Measurements from ENCODE around the gene RRAS.

Gene RRAS

DNA sequence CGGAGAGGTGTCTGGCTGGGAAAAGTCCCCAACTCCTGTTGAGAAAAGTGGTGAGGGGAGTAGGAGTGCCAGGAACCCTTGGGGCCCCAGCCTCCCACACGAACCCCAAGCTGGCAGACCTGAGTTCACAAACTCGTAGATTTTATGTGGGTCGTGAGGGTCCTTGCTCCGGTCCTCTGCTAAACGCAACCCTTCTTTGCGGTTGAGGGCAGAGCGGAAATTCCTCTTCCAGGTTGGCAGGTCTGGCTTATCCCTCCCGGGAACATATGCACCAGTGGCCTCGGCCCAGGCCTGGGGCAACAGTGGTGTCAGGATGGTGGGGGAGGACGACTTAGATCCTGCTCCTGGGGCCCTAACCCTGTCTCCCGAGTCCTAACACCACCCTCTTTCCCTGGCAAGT is 23.3 kb upstream of the RRAS start:
- TF ChIP-seq, protein P1, sequence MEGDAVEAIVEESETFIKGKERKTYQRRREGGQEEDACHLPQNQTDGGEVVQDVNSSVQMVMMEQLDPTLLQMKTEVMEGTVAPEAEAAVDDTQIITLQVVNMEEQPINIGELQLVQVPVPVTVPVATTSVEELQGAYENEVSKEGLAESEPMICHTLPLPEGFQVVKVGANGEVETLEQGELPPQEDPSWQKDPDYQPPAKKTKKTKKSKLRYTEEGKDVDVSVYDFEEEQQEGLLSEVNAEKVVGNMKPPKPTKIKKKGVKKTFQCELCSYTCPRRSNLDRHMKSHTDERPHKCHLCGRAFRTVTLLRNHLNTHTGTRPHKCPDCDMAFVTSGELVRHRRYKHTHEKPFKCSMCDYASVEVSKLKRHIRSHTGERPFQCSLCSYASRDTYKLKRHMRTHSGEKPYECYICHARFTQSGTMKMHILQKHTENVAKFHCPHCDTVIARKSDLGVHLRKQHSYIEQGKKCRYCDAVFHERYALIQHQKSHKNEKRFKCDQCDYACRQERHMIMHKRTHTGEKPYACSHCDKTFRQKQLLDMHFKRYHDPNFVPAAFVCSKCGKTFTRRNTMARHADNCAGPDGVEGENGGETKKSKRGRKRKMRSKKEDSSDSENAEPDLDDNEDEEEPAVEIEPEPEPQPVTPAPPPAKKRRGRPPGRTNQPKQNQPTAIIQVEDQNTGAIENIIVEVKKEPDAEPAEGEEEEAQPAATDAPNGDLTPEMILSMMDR (IDR thresholded peaks at IDR 0.05) = no peak

DNA sequence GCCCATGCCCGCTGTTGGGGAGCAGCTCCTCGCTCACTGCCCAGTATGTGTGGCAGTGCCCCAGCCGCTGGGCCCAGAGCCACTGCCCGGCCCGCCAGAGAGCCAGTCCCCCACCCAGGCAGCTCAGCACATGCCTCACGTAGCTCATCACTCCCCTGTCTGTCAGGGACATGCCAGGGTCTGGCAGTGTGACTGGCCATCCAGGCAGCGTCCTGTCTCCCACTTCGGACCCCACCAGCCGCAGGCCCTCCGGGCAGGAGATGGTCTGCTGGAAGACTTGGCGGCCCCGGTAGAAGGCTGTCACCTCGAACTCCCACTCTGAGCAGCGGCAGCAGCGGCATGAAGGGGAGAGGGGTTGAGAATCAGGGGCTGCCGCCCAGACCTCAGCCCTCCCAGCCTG is 22.1 kb upstream of the RRAS start:
- TF ChIP-seq, protein P1 (IDR thresholded peaks at IDR 0.05) = no peak

DNA sequence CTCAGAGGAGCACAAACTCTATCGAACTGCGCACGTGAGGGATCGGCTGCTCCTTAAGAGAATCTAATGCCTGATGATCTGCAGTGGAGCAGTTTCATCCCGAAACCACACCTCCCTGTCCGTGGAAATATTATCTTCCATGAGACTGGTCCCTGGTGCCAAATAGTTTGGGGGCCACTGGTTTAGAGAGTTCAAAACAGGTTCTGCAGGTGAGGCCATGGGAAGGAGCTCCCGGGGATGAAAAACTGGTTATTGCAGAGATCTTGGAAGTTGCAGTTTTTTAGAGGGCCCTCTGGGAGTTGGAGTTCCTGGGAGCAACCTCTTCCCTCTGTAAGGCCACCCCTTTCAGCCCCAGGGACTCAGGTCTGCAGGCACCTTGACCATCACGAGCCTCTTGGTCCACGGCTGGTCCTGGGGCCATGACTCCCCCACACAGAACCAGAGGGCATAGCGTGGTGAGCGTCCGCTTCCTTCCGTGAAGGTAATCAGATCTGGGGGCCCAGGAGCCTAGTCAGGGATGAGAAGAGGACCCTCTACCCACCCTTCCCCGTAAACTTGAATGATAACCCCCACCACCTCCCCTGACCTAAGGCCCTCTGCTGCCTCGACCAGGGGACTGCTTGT is 20.5 kb upstream of the RRAS start:
- TF ChIP-seq, protein P1 (IDR thresholded peaks at IDR 0.05) = no peak

DNA sequence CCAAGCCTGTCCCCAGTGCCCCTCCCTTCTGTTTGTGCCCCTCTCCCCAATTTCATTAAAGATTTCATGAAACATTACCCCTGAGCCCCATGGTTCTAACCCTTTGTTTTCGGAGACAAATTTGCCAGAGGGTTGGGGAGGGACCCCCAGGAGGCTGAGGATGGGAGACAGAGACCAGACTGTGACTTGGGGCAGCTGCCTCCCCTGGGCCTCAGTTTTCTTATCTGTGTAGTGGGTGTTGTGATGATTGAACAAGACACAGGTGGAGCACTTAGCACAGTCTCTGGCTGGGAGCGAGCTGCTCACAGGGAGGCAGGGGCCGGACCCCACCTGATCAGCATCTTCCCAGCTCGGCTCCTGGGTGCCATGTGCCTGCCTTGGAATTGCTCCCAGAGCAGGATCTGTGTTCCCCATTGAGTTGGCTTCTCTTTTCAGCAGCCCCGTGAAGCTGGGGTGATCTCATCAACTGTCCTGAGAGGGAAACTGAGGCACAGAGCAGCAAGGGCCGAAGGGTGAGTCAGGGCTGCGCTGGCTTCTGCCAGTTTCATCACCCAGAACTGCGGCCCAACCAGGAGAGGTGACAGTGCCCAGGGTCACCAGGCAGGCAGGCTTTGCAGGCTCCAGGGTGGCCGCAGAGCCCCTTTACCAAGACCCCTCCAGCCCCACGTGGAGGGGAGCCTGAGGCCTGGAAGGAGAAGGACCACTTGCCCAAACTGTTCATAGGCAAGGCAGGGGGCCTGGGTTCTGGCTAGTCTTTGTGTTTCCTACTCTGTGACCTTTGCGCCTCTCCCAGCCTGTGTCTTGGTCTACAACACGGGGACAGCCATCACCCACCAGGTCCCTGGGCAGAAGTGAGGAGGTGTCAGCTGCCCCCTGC is 18.9 kb upstream of the RRAS start:
- TF ChIP-seq, protein P1 (IDR thresholded peaks at IDR 0.05) = no peak

DNA sequence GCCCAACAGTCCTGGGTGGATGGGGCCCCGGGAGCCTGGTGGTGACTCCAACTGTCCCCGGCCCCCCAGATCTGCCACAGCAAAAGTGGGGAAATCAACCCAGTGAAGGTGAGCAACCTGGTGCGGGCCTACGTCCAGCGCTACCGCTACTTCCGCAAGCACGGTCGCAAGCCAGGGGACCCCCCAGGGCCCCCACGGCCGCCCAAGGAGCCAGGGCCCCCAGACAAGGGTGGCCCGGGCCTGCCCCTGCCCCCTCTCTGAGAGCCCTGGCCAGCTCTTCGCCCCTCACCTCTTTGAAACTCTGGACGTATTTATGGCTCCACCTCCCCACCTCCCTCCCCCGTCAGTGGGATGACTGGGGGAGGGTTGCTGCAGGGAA is 18.2 kb upstream of the RRAS start:
- TF ChIP-seq, protein P1 (IDR thresholded peaks at IDR 0.05) = no peak

DNA sequence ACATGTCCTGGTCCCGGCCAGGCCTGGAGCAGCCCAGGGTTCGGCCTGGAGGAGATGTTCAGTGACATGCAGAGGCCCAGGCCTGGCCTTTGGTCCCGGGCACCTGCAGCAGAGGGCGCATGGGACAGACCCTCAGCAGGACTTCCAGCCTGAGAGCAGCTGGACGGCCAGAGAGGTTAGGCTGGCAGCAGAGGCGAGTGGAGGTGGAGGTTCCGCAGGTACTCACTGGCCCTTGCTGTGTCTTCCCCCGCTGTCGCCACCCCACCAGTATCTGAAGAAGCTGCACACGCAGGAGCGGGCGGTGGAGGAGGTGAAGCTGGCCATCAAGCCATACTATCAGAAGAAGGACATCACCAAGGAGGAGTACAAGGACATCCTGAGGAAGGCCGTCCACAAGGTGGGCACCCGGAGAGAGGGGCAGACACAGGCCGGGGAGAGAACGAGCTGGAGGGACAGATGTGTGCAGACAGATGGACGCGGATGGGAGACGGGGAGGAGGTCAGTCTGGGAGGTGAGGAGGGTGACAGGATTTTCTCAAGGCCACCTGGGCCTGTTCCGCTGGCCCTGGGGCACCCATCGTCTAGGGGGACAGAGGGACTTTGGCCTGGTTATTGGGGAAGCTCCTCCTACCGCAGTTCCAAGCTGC is 17.7 kb upstream of the RRAS start:
- TF ChIP-seq, protein P1 (IDR thresholded peaks at IDR 0.05) = no peak

DNA sequence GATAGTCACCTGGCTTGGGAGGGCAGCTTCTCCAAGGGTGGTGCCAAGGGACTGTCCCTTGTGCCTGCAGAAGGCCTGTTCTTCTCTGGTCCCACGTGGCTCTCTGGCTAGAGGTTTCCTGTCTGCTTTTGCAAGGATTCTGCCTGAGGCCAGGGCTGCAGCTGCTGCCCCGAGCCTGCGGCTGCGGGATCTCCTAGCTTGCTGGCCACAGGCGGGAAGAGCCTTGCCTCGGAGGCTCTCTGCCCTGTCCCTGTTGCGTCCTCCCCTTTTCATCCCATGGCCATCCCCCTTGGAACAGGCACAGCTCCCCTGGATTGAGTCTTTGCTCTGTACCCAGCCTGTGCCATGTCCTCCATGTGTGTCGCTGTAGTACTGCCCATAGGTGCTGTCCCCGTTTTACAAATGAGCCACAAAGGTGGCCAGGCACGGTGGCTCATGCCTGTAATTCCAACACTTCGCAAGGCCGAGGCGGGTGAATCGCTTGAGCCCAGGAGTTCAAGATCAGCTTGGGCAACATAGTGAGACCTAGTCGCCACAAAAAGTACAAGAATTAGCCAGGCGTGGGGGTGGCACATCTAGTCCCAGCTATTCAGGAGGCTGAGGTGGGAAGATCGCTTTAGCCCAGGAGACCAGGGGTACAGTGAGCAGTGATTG is 16.6 kb upstream of the RRAS start:
- TF ChIP-seq, protein P1 (IDR thresholded peaks at IDR 0.05) = no peak
